IMR-90 (cell line): ENCODE data around the gene CLUH. TPM values are rescaled to one million over a fixed set of nuclear protein-coding genes. Genes with fewer than 3 reads are reported as not detected.

ENCODE experiments used
- ATAC-seq: fragments of 200-7000 bp; cut with Tn5 transposase; 2 replicates; pipeline ENCODE4 v1.9.1; 2020; ENCODE audit warnings: low read depth, mild to moderate bottlenecking, moderate library complexity
- BruUV-seq: library from RNA; stranded (reverse); fragments of 400-500 nt; replicated peaks from 2 replicates; lab custom pipeline; 2021; lab: Mats Ljungman, UMichigan
- CTCF ChIA-PET: fragments of 300-600 bp; formaldehyde crosslinking; extraction: SDS; loops from one replicate; lab custom pipeline; 2021; ENCODE audit warnings: antibody characterized with exemption; lab: Yijun Ruan, JAX
- POLR2A ChIA-PET: fragments of 300-600 bp; sonication (Branson Sonifier 250); formaldehyde crosslinking; loops from one replicate; lab custom pipeline; 2022; ENCODE audit warnings: antibody characterized with exemption; ENCODE audit not compliant: unreplicated experiment; lab: Charles Lee
- DNase-seq: peaks from one replicate; pipeline ENCODE4 v3.0.0; 2013
- H2AFZ ChIP-seq: replicated peaks from 2 replicates; pipeline ENCODE3; 2013; ENCODE audit warnings: low read length, mild to moderate bottlenecking; ENCODE audit not compliant: poor library complexity
- H2AK5ac ChIP-seq: 2 replicates; pipeline ENCODE4 v1.6.1; 2013; ENCODE audit warnings: low read depth, low read length, inconsistent platforms
- H2AK9ac ChIP-seq: replicated peaks from 2 replicates; pipeline ENCODE3; 2013; ENCODE audit warnings: mild to moderate bottlenecking, low read depth, low read length, moderate library complexity; ENCODE audit not compliant: poor library complexity
- H2BK120ac ChIP-seq: 2 replicates; pipeline ENCODE4 v1.6.1; 2013; ENCODE audit warnings: low read depth, low read length, inconsistent platforms
- H2BK15ac ChIP-seq: 3 replicates; pipeline ENCODE4 v1.6.1; 2013; ENCODE audit warnings: low read depth, low read length, inconsistent platforms
- H2BK20ac ChIP-seq: 2 replicates; pipeline ENCODE4 v1.6.1; 2013; ENCODE audit warnings: low read depth, mild to moderate bottlenecking, inconsistent platforms, low read length, moderate library complexity
- H2BK5ac ChIP-seq: 2 replicates; pipeline ENCODE4 v1.6.1; 2013; ENCODE audit warnings: mild to moderate bottlenecking, low read depth, low read length, inconsistent platforms; ENCODE audit not compliant: poor library complexity, severe bottlenecking
- H3K14ac ChIP-seq: replicated peaks from 2 replicates; pipeline ENCODE4 v1.6.1; 2013; ENCODE audit warnings: low read depth, low read length, inconsistent platforms
- H3K18ac ChIP-seq: 2 replicates; pipeline ENCODE4 v1.6.1; 2013; ENCODE audit warnings: low read depth, low read length, control low read depth
- H3K23ac ChIP-seq: 2 replicates; pipeline ENCODE4 v1.6.1; 2013; ENCODE audit warnings: low read depth, low read length, inconsistent platforms
- H3K27ac ChIP-seq: 2 replicates; pipeline ENCODE4 v1.5.1; 2013; ENCODE audit warnings: mild to moderate bottlenecking, control low read depth, low read length; ENCODE audit not compliant: insufficient read depth
- H3K27me3 ChIP-seq: 2 replicates; pipeline ENCODE4 v1.6.1; 2013; ENCODE audit warnings: low read length; ENCODE audit not compliant: control insufficient read depth, insufficient read depth
- H3K36me3 ChIP-seq: 2 replicates; pipeline ENCODE4 v1.6.1; 2013; ENCODE audit warnings: low read length, mixed read lengths; ENCODE audit not compliant: control insufficient read depth, insufficient read depth
- H3K4ac ChIP-seq: 2 replicates; pipeline ENCODE4 v1.6.1; 2013; ENCODE audit warnings: low read depth, low read length, inconsistent platforms
- H3K4me1 ChIP-seq: 2 replicates; pipeline ENCODE4 v1.6.1; 2013; ENCODE audit warnings: low read length, mixed read lengths; ENCODE audit not compliant: control insufficient read depth, insufficient read depth
- H3K4me2 ChIP-seq: 2 replicates; pipeline ENCODE4 v1.6.1; 2013; ENCODE audit warnings: low read depth, mild to moderate bottlenecking, control low read depth, low read length, moderate library complexity
- H3K4me3 ChIP-seq: 2 replicates; pipeline ENCODE4 v1.5.1; 2013; ENCODE audit warnings: low read depth, mild to moderate bottlenecking, control low read depth, low read length, moderate library complexity; ENCODE audit not compliant: insufficient read depth
- H3K56ac ChIP-seq: 2 replicates; pipeline ENCODE4 v1.6.1; 2013; ENCODE audit warnings: low read length, inconsistent platforms; ENCODE audit not compliant: insufficient read depth; ENCODE audit errors: extremely low read depth
- H3K79me1 ChIP-seq, 2 experiments: 2 replicates each; pipeline ENCODE4 v1.6.1; 2013; ENCODE audit warnings: low read length in 2 of 2, inconsistent platforms in 1 of 2, low read depth in 1 of 2
- H3K9ac ChIP-seq: 2 replicates; pipeline ENCODE4 v1.6.1; 2013; ENCODE audit warnings: low read depth, low read length, control low read depth
- H3K9me1 ChIP-seq: 2 replicates; pipeline ENCODE4 v1.6.1; 2013; ENCODE audit warnings: low read length, inconsistent platforms; ENCODE audit not compliant: insufficient read depth
- H3K9me3 ChIP-seq: 2 replicates; pipeline ENCODE4 v1.6.1; 2013; ENCODE audit warnings: low read length; ENCODE audit not compliant: control insufficient read depth, insufficient read depth
- H4K20me1 ChIP-seq: 2 replicates; pipeline ENCODE4 v1.6.1; 2013; ENCODE audit warnings: low read length, inconsistent platforms; ENCODE audit not compliant: insufficient read depth
- H4K5ac ChIP-seq: 2 replicates; pipeline ENCODE4 v1.6.1; 2013; ENCODE audit warnings: mild to moderate bottlenecking, low read depth, low read length, control low read depth
- H4K8ac ChIP-seq, 2 experiments: 2 replicates each; pipeline ENCODE4 v1.6.1; 2013; ENCODE audit warnings: low read depth in 2 of 2, low read length in 2 of 2, control low read depth in 1 of 2, inconsistent platforms in 1 of 2
- H4K91ac ChIP-seq: 2 replicates; pipeline ENCODE4 v1.6.1; 2013; ENCODE audit warnings: low read depth, low read length, inconsistent platforms; ENCODE audit not compliant: insufficient read depth
- BHLHE40 ChIP-seq: fragments of 150-350 bp; IDR thresholded peaks from 2 replicates; pipeline ENCODE4 v1.6.1; 2016; ENCODE audit warnings: mild to moderate bottlenecking, low read depth, low read length
- ELK1 ChIP-seq: fragments of 150-350 bp; IDR thresholded peaks from 2 replicates; pipeline ENCODE4 v1.6.1; 2016; ENCODE audit warnings: low read depth, mild to moderate bottlenecking, low read length, moderate library complexity, borderline replicate concordance
- FOS ChIP-seq: fragments of 150-350 bp; IDR thresholded peaks from 2 replicates; pipeline ENCODE4 v1.6.1; 2016; ENCODE audit warnings: low read depth, low read length
- MAFK ChIP-seq: IDR thresholded peaks from 2 replicates; pipeline ENCODE4 v1.6.1; 2012; ENCODE audit warnings: low read depth, low read length, improper control_type of control experiment
- MAZ ChIP-seq: IDR thresholded peaks from 2 replicates; pipeline ENCODE4 v1.6.1; 2012; ENCODE audit warnings: low read depth, mild to moderate bottlenecking, low read length, improper control_type of control experiment, moderate library complexity, borderline replicate concordance
- MXI1 ChIP-seq: IDR thresholded peaks from 2 replicates; pipeline ENCODE4 v1.6.1; 2012; ENCODE audit warnings: low read depth, mild to moderate bottlenecking, low read length, moderate library complexity, borderline replicate concordance
- NFE2L2 ChIP-seq: fragments of 150-350 bp; IDR thresholded peaks from 2 replicates; pipeline ENCODE4 v1.6.1; 2016; ENCODE audit warnings: low read depth, mild to moderate bottlenecking, low read length
- RCOR1 ChIP-seq: IDR thresholded peaks from 2 replicates; pipeline ENCODE4 v1.6.1; 2012; ENCODE audit warnings: mild to moderate bottlenecking, low read length, improper control_type of control experiment; ENCODE audit not compliant: insufficient replicate concordance
- SMC3 ChIP-seq: fragments of 150-350 bp; IDR thresholded peaks from 2 replicates; pipeline ENCODE4 v1.6.1; 2016; ENCODE audit warnings: low read depth, mild to moderate bottlenecking, antibody characterized with exemption, low read length, moderate library complexity
- USF2 ChIP-seq: fragments of 150-350 bp; IDR thresholded peaks from 2 replicates; pipeline ENCODE4 v1.6.1; 2017; ENCODE audit warnings: mild to moderate bottlenecking, antibody characterized with exemption, low read length, low read depth
- WGBS, 2 experiments: methylation state at CpG; one replicate each; pipeline versions ENCODE4 v1.1.5 to v1.1.7; 2013; ENCODE audit warnings: missing lambda C conversion rate in 2 of 2; ENCODE audit not compliant: insufficient read length in 1 of 2; ENCODE audit errors: extremely low coverage in 2 of 2; 5-methylcytosine and 5-hydroxymethylcytosine counted together
- dilution Hi-C: fragments of 300-500 bp; cut with HindIII; formaldehyde crosslinking; loops from one replicate; pipeline ENCODE4 v1.14.3; 2018; ENCODE audit warnings: low sequenced_read_pairs; ENCODE audit not compliant: unreplicated experiment
- in situ Hi-C: fragments of 300-500 bp; cut with MboI; formaldehyde crosslinking; loops from 3 replicates; pipeline ENCODE4 v1.14.3; 2019; ENCODE audit warnings: low sequenced_read_pairs, inconsistent platforms, mixed read lengths
- intact Hi-C: fragments of 100-400 bp; cut with micrococcal nuclease; formaldehyde crosslinking; loops from 2 replicates; pipeline ENCODE4 v1.10.0; 2022
- polyA plus RNA-seq, 3 experiments: library from polyadenylated mRNA; depleted of rRNA; stranded (reverse); fragments of >200 nt; gene quantifications; 2 replicates each; pipeline ENCODE4 v1.2.3, GENCODE V29; 2012; ENCODE audit warnings: low replicate concordance in 1 of 3
- total RNA-seq: library from RNA; depleted of rRNA; stranded (reverse); fragments of >200 nt; gene quantifications from 2 replicates; pipeline ENCODE4 v1.2.3, GENCODE V29; 2012
- TF ChIP-seq, protein P1 (sequence below): conservative IDR thresholded peaks from 2 replicates; pipeline ENCODE4 v1.5.1; 2012; ENCODE audit warnings: mild to moderate bottlenecking, low read depth, low read length, improper control_type of control experiment

The CLUH gene
- total and polyA plus RNA-seq, 2 of the 4 experiments (the other 2 are of a cell fraction): 12.9 to 42.0 TPM

DNA sequence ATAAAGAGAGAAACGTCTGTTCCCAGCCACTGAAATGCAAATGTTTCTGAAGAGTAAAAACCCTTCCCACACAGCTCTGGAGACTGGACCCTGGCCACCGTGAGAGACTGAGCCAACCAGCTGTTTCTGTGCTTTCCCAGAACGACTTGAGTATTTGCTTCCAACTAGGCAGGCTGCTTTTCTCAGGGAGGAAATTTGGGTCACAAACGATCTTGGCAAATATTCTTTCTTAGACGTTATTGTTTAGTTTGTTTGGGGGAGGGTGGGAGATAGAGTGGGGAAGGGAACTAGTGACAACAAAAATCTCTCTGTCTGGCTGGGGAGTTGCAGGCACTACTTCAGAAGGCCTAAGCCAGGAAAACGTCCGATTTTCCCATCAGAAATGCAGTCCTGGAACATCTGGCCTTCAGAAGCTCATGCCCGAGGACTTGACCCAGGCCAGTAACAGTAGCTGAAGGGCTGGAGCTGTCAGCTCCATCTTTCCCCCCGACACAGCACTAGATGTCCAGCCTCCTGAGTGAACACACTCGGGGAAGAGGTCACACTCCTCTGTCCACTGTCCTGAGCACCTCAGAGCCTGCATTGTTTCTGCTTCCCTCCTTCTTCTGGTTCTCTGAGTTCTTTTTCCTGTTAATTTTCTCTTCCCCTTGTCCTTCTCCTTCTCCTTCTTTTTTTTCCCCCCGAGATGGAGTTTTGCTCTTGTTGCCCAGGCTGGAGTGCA is 33.9 kb upstream of the CLUH start:
- DNase-seq (no peak), ATAC-seq (no peak)
- no peak overlapping the region for H2BK5ac ChIP-seq
- no peak overlapping the region for H2BK20ac ChIP-seq
- H3K4me2 ChIP-seq: no peak overlapping the region
- H3K79me1 ChIP-seq: no peaks in the 10 kb centered on the region
- no peaks in the 10 kb centered on the region for H3K9me1 ChIP-seq
- peaks cover 2% of the 10 kb centered on the region; the same call in 1 of the 2 replicates for H4K20me1 ChIP-seq
- no peak overlapping the region for H3K4ac ChIP-seq
- H3K9me3 ChIP-seq: peaks cover 4% of the 10 kb centered on the region
- CTCF ChIA-PET: no interaction called here
- no peak overlapping the region for H3K23ac ChIP-seq
- H3K4me3 ChIP-seq: no peak overlapping the region
- H4K5ac ChIP-seq: no peak overlapping the region
- no peaks in the 10 kb centered on the region for H3K4me1 ChIP-seq
- no peak overlapping the region for H3K56ac ChIP-seq
- no TSS peak for BruUV-seq
- no peaks in the 10 kb centered on the region for H3K36me3 ChIP-seq
- H2BK15ac ChIP-seq: no peak overlapping the region
- H2AFZ ChIP-seq: no peak overlapping the region
- H3K18ac ChIP-seq: no peak overlapping the region
- dilution Hi-C loops (no loop called here), intact Hi-C loops (no loop called here), in situ Hi-C loops (no loop called here)
- no peak overlapping the region for H2AK9ac ChIP-seq
- H3K27ac ChIP-seq: no peak overlapping the region
- H4K91ac ChIP-seq: no peak overlapping the region
- WGBS, 2 experiments: 0% methylated on average over 2 of the region's 11 CpGs; no CpG with 5 or more reads in 1 of the 2 experiments
- no peak overlapping the region for H3K9ac ChIP-seq
- no peak overlapping the region for H3K14ac ChIP-seq
- H2AK5ac ChIP-seq: no peak overlapping the region
- no peak for TF ChIP-seq BHLHE40
- TF ChIP-seq FOS: no peak
- no peak for TF ChIP-seq ELK1
- TF ChIP-seq SMC3: no peak
- no peak for TF ChIP-seq MAFK
- no peak for TF ChIP-seq RCOR1
- no peak for TF ChIP-seq NFE2L2
- TF ChIP-seq MAZ: no peak
- TF ChIP-seq MXI1: no peak
- no peak for TF ChIP-seq USF2
- TF ChIP-seq, protein P1, sequence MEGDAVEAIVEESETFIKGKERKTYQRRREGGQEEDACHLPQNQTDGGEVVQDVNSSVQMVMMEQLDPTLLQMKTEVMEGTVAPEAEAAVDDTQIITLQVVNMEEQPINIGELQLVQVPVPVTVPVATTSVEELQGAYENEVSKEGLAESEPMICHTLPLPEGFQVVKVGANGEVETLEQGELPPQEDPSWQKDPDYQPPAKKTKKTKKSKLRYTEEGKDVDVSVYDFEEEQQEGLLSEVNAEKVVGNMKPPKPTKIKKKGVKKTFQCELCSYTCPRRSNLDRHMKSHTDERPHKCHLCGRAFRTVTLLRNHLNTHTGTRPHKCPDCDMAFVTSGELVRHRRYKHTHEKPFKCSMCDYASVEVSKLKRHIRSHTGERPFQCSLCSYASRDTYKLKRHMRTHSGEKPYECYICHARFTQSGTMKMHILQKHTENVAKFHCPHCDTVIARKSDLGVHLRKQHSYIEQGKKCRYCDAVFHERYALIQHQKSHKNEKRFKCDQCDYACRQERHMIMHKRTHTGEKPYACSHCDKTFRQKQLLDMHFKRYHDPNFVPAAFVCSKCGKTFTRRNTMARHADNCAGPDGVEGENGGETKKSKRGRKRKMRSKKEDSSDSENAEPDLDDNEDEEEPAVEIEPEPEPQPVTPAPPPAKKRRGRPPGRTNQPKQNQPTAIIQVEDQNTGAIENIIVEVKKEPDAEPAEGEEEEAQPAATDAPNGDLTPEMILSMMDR: no peak
- H2BK120ac ChIP-seq: no peak overlapping the region
- H3K27me3 ChIP-seq: peaks cover 43% of the 10 kb centered on the region
- POLR2A ChIA-PET: no interaction called here
- H4K8ac ChIP-seq: no peak overlapping the region
